Right lung (tissue), 5 donors: ENCODE data around the gene MARK2. TPM values are rescaled to one million over a fixed set of nuclear protein-coding genes. Genes with fewer than 3 reads are reported as not detected.

Experiments
- polyA plus RNA-seq, 5 donors: library from polyadenylated mRNA; unstranded; fragments of 120-200 nt; gene quantifications; one replicate each; pipeline versions ENCODE4 v1.2.1 to v1.2.3, GENCODE V29; 2013; ENCODE audit warnings: inconsistent platforms in 1 of 5, low replicate concordance in 1 of 5; ENCODE audit not compliant: insufficient read length in 5 of 5, insufficient read depth in 1 of 5

The MARK2 gene
- polyA plus RNA-seq, 5 donors, result 27.0 to 35.1 (median 30.1) TPM

Other genes starting within 250 kb of the MARK2 start
- 10 to 100 TPM in 1 of 5 donors, 1 to 10 TPM in 4; 6.8 to 12.9 (median 8.9) TPM for gene PLAAT3, start 224.7 kb upstream of the MARK2 start, polyA plus RNA-seq
- gene ATL3, start 167.7 kb upstream of the MARK2 start, polyA plus RNA-seq, result 10 to 100 TPM; 15.2 to 21.7 (median 19.0) TPM
- 100 to 1,000 TPM in 4 of 5 donors, 10 to 100 TPM in 1; 88.7 to 115 (median 112) TPM for gene RTN3, start 157.6 kb upstream of the MARK2 start, polyA plus RNA-seq
- gene ZFTA, start 70.3 kb upstream of the MARK2 start, polyA plus RNA-seq, result 10 to 100 TPM; 27.3 to 38.4 (median 34.5) TPM
- 10 to 100 TPM; 28.3 to 48.4 (median 38.5) TPM for gene SPINDOC, start 25.7 kb upstream of the MARK2 start, polyA plus RNA-seq
- 10 to 100 TPM in 4 of 5 donors, 1 to 10 TPM in 1; 8.9 to 20.7 (median 12.6) TPM for gene RCOR2, start 78.1 kb downstream of the MARK2 start, polyA plus RNA-seq
- 10 to 100 TPM; 24.8 to 31.1 (median 28.0) TPM for gene NAA40, start 99.9 kb downstream of the MARK2 start, polyA plus RNA-seq
- gene COX8A, start 135.5 kb downstream of the MARK2 start, polyA plus RNA-seq, result 100 to 1,000 TPM; 128 to 250 (median 158) TPM
- 100 to 1,000 TPM in 1 of 5 donors, 10 to 100 TPM in 4; 72.3 to 105 (median 81.2) TPM for gene OTUB1, start 147.3 kb downstream of the MARK2 start, polyA plus RNA-seq
- gene FLRT1, start 196.8 kb downstream of the MARK2 start, polyA plus RNA-seq, result 1 to 10 TPM; 2.3 to 4.4 (median 3.5) TPM